HL-60 (cell line): ENCODE data around the gene ANO2.

Source experiments
- DNase-seq, 2 experiments: peaks; one replicate each; pipeline ENCODE4 v3.0.0-alpha.2; 2010 to 2020; ENCODE audit warnings: low read depth in 1 of 2, low spot score in 1 of 2
- H3K27ac ChIP-seq: fragments of 250-450 bp; sonication (Bioruptor Pico); replicated peaks from 2 replicates; pipeline ENCODE4 v1.5.1; 2020; ENCODE audit warnings: mild to moderate bottlenecking, moderate library complexity
- H3K27me3 ChIP-seq: fragments of 250-450 bp; sonication (Bioruptor Pico); 2 replicates; pipeline ENCODE4 v1.5.1; 2021; ENCODE audit warnings: mild to moderate bottlenecking, moderate library complexity; ENCODE audit not compliant: insufficient read depth, poor library complexity, severe bottlenecking
- H3K4me3 ChIP-seq: replicated peaks from 2 replicates; pipeline ENCODE4 v1.5.1; 2011; ENCODE audit warnings: mild to moderate bottlenecking, control low read depth, low read length; ENCODE audit not compliant: insufficient read depth
- CTCF ChIP-seq: IDR thresholded peaks from one replicate; pipeline ENCODE4 v1.5.1; 2011; ENCODE audit warnings: low read length, control low read depth, inconsistent platforms; ENCODE audit not compliant: insufficient read depth
- GABPA ChIP-seq: IDR thresholded peaks from 2 replicates; pipeline ENCODE4 v1.6.1; 2012; ENCODE audit warnings: low read depth
- POLR2AphosphoS5 ChIP-seq: IDR thresholded peaks from 2 replicates; pipeline ENCODE4 v1.6.1; 2012; ENCODE audit warnings: low read depth
- REST ChIP-seq: IDR thresholded peaks from 2 replicates; pipeline ENCODE4 v1.6.1; 2012; ENCODE audit warnings: low read depth; ENCODE audit not compliant: insufficient replicate concordance
- SPI1 ChIP-seq: IDR thresholded peaks from 2 replicates; pipeline ENCODE4 v1.6.1; 2012; ENCODE audit warnings: low read depth, mild to moderate bottlenecking, borderline replicate concordance

Gene ANO2

DNA sequence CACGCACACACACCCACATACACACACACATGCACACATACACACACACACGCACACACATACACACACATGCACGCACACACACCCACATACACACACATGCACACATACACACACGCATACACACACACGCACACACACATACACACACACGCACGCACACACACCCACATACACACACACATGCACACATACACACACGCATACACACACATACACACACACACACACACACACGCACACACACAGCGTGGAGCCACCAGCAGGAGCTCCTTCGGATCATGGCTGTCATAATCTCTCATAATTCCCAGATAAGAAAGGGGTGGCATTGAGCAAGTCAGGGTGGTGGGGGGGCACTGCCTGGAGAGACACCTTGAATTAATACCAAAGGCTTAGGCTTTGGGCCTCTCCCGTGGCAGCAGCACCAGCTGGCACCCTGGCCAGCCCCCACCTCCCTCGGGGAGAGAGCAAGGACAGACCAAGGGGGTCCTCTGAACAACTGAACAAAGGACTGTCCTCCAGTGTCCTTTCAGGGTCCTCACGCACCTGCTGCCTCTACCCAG, 21.9 kb downstream of the ANO2 start:
- Histone ChIP-seq H3K27ac (no peak overlapping the region), H3K4me3 (no peak overlapping the region), H3K27me3 (no peaks in the 10 kb centered on the region)
- DNase-seq = no peak
- TF ChIP-seq REST (no peak), GABPA (no peak), POLR2AphosphoS5 (no peak), SPI1 (no peak), CTCF (no peak)

GRCh38 chr12:5921966-5922899, 22.8 kb downstream of the ANO2 start:
- Histone ChIP-seq H3K4me3 (no peak overlapping the region), H3K27ac (no peak overlapping the region), H3K27me3 (no peaks in the 10 kb centered on the region)
- TF ChIP-seq REST = no peak
- no peak for TF ChIP-seq GABPA
- TF ChIP-seq CTCF = no peak
- no peak for TF ChIP-seq SPI1
- TF ChIP-seq POLR2AphosphoS5 = no peak
- DNase-seq = no peak

GRCh38 chr12:5921027-5921909, 23.8 kb downstream of the ANO2 start:
- no peak for TF ChIP-seq CTCF
- no peak for TF ChIP-seq REST

More at GRCh38 chr12:5921027-5921909, 23.8 kb downstream of the ANO2 start:
- Histone ChIP-seq H3K27ac (no peak overlapping the region), H3K4me3 (no peak overlapping the region), H3K27me3 (no peaks in the 10 kb centered on the region)
- no peak for DNase-seq
